ENCODE results near the gene TUSC2. TPM values are rescaled to one million over a fixed set of nuclear protein-coding genes. Genes with fewer than 3 reads are reported as not detected.
A peak's percentile ranks its signal among the peaks of the same experiment; 100 is the strongest.

The TUSC2 gene
- total and polyA plus RNA-seq, 2 of the 13 experiments (the other 11 are each of a cell fraction or from before 2014, with no cell fraction given), result 36.7 to 39.1 TPM

- TF ChIP-seq, protein P1, sequence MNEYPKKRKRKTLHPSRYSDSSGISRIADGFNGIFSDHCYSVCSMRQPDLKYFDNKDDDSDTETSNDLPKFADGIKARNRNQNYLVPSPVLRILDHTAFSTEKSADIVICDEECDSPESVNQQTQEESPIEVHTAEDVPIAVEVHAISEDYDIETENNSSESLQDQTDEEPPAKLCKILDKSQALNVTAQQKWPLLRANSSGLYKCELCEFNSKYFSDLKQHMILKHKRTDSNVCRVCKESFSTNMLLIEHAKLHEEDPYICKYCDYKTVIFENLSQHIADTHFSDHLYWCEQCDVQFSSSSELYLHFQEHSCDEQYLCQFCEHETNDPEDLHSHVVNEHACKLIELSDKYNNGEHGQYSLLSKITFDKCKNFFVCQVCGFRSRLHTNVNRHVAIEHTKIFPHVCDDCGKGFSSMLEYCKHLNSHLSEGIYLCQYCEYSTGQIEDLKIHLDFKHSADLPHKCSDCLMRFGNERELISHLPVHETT (CRISPR knock-in tag; conservative IDR thresholded peaks at IDR 0.05), result no peak
- no peak for TF ChIP-seq RFX1 (IDR thresholded peaks at IDR 0.05)
- peak; percentile 95 for TF ChIP-seq PAXIP1 (CRISPR knock-in tag; conservative IDR thresholded peaks at IDR 0.05)
- TF ChIP-seq TCF7 (IDR thresholded peaks at IDR 0.05; ENCODE audit: low read depth), result no peak
- peak; percentile 12; the same call in 1 of the 2 replicates for TF ChIP-seq PPARG (CRISPR knock-in tag; conservative IDR thresholded peaks at IDR 0.05)
- TF ChIP-seq, protein P2, sequence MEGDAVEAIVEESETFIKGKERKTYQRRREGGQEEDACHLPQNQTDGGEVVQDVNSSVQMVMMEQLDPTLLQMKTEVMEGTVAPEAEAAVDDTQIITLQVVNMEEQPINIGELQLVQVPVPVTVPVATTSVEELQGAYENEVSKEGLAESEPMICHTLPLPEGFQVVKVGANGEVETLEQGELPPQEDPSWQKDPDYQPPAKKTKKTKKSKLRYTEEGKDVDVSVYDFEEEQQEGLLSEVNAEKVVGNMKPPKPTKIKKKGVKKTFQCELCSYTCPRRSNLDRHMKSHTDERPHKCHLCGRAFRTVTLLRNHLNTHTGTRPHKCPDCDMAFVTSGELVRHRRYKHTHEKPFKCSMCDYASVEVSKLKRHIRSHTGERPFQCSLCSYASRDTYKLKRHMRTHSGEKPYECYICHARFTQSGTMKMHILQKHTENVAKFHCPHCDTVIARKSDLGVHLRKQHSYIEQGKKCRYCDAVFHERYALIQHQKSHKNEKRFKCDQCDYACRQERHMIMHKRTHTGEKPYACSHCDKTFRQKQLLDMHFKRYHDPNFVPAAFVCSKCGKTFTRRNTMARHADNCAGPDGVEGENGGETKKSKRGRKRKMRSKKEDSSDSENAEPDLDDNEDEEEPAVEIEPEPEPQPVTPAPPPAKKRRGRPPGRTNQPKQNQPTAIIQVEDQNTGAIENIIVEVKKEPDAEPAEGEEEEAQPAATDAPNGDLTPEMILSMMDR (CRISPR knock-in tag; IDR thresholded peaks at IDR 0.05), result peak; percentile 81
- peak; percentile 62 for TF ChIP-seq SPEN (CRISPR knock-in tag; IDR thresholded peaks at IDR 0.05; ENCODE audit: low read depth)
- no peak for TF ChIP-seq AKNA (CRISPR knock-in tag; IDR thresholded peaks at IDR 0.05; ENCODE audit: borderline replicate concordance)
- peak; percentile 92 for TF ChIP-seq ASH2L (IDR thresholded peaks at IDR 0.05; ENCODE audit: insufficient read length, low read depth, low read length)
- TF ChIP-seq ARID2 (CRISPR knock-in tag; IDR thresholded peaks at IDR 0.05; ENCODE audit: borderline replicate concordance), result no peak
- no peak for TF ChIP-seq MAFK (conservative IDR thresholded peaks at IDR 0.05 in 1 of 2, IDR thresholded peaks at IDR 0.05 in 1 of 2; ENCODE audit: low read length in 2 of 2)
- no peak for TF ChIP-seq ZFP90 (CRISPR knock-in tag; IDR thresholded peaks at IDR 0.05; ENCODE audit: borderline replicate concordance)
These were observed 6.5 kb downstream of the TUSC2 start (continued) for GRCh38 chr3:50321336-50322114.

All from HepG2 (cell line).